Measurements from ENCODE around the gene CCL27. TPM values are rescaled to one million over a fixed set of nuclear protein-coding genes. Genes with fewer than 3 reads are reported as not detected.
A peak's percentile ranks its signal among the peaks of the same experiment; 100 is the strongest.
"Not testable (repeated sequence)": the region's sequence is repeated elsewhere in the genome, so short reads cannot be mapped to it uniquely, and the experiment has no call there.

The CCL27 gene
- total RNA-seq, 2 donors from 2014 or later: not detected

- Histone ChIP-seq H3K4me1 (peaks cover 0 to 42% of the 10 kb centered on the region in 2 donors), H3K36me3 (peaks cover 20% of the 10 kb centered on the region), H3K27me3 (no peaks in the 10 kb centered on the region), H3K9me3 (no peaks in the 10 kb centered on the region), H3K4me3 (peak overlapping the region; percentile 49 to 71), H3K27ac (peak overlapping the region; percentile 84 to 87)
- no peak for DNase-seq (ENCODE audit: low spot score)
- no peak for TF ChIP-seq CTCF (IDR thresholded peaks at IDR 0.05)
These were observed 15.4 kb downstream of the CCL27 start for GRCh38 chr9:34647084-34647403.

GRCh38 chr9:34646211-34647083 lies 16.0 kb downstream of the CCL27 start, which contains the start of gene GALT:
Gene GALT (plus strand): TSS chr9:34646675. CDS start chr9:34646705, 30 bp downstream.
- H3K27ac ChIP-seq: peak within 1 kb of the TSS; percentile 84 to 87
- peak; percentile 96 for DNase-seq (ENCODE audit: low spot score)
- no peaks in the 10 kb centered on the region for H3K9me3 ChIP-seq
- no peaks in the 10 kb centered on the region for H3K27me3 ChIP-seq
- H3K36me3 ChIP-seq: peaks cover 20% of the 10 kb centered on the region
- H3K4me1 ChIP-seq: peaks cover 0 to 38% of the 10 kb centered on the region in 2 donors
- peak within 1 kb of the TSS; percentile 49 to 71 for H3K4me3 ChIP-seq
- peak; percentile 35 to 56 for TF ChIP-seq CTCF (IDR thresholded peaks at IDR 0.05)

GRCh38 chr9:34644766-34645314 lies 17.6 kb downstream of the CCL27 start:
- Histone ChIP-seq H3K4me1 (peaks cover 0 to 29% of the 10 kb centered on the region in 2 donors), H3K36me3 (peaks cover 16% of the 10 kb centered on the region), H3K4me3 (no peak overlapping the region), H3K9me3 (no peaks in the 10 kb centered on the region), H3K27me3 (no peaks in the 10 kb centered on the region), H3K27ac (no peak overlapping the region)
- no peak for DNase-seq (ENCODE audit: low spot score)
- no peak for TF ChIP-seq CTCF (IDR thresholded peaks at IDR 0.05)

- no peaks in the 10 kb centered on the region for H3K36me3 ChIP-seq
- no peak for TF ChIP-seq CTCF (IDR thresholded peaks at IDR 0.05)
These were observed 19.8 kb downstream of the CCL27 start for GRCh38 chr9:34642679-34643078.

GRCh38 chr9:34639322-34639721 lies 23.1 kb downstream of the CCL27 start:
- not testable (repeated sequence) for DNase-seq (ENCODE audit: low spot score); H3K4me3 ChIP-seq; H3K27me3 ChIP-seq; H3K36me3 ChIP-seq; H3K27ac ChIP-seq; H3K9me3 ChIP-seq
- H3K4me1 ChIP-seq: peaks cover 0 to 19% of the 10 kb centered on the region in 2 donors

More at GRCh38 chr9:34642679-34643078, 19.8 kb downstream of the CCL27 start:
- Histone ChIP-seq H3K27ac (no peak overlapping the region), H3K27me3 (no peaks in the 10 kb centered on the region), H3K4me1 (peaks cover 0 to 20% of the 10 kb centered on the region in 2 donors), H3K9me3 (no peaks in the 10 kb centered on the region), H3K4me3 (no peak overlapping the region)
- no peak for DNase-seq (ENCODE audit: low spot score)

GRCh38 chr9:34638138-34638445 lies 24.4 kb downstream of the CCL27 start:
- H3K4me3 ChIP-seq: peak overlapping the region; percentile 49 to 81
- DNase-seq (ENCODE audit: low spot score): no peak
- H3K36me3 ChIP-seq: peaks cover 7% of the 10 kb centered on the region
- TF ChIP-seq CTCF (IDR thresholded peaks at IDR 0.05): no peak
- H3K9me3 ChIP-seq: no peaks in the 10 kb centered on the region
- H3K27me3 ChIP-seq: no peaks in the 10 kb centered on the region
- H3K27ac ChIP-seq: peak overlapping the region; percentile 86 to 88
- peaks cover 0 to 19% of the 10 kb centered on the region in 2 donors for H3K4me1 ChIP-seq
